CD14-positive monocyte (primary cell): Measurements from ENCODE around the gene GCDH. TPM values are rescaled to one million over a fixed set of nuclear protein-coding genes. Genes with fewer than 3 reads are reported as not detected.

ENCODE experiments used
- DNase-seq, 3 donors: peaks; one replicate each; pipeline ENCODE4 v3.0.0-alpha.2; 2011 to 2022
- H2AFZ ChIP-seq: 2 replicates; pipeline ENCODE4 v1.6.0; 2012; ENCODE audit warnings: mild to moderate bottlenecking, low read depth, low read length, inconsistent platforms; ENCODE audit not compliant: insufficient read depth, poor library complexity, severe bottlenecking
- H3K27ac ChIP-seq, 2 donors: 1 replicate in 1 of 2; 2 replicates in 1 of 2; pipeline ENCODE4 v1.5.1; 2012 to 2013; ENCODE audit warnings: low read length in 2 of 2, control low read depth in 1 of 2, inconsistent platforms in 1 of 2, low read depth in 1 of 2, mild to moderate bottlenecking in 1 of 2
- H3K27me3 ChIP-seq, 2 donors: one replicate each; pipeline versions ENCODE4 v1.6.0 to v1.6.1; 2011 to 2013; ENCODE audit warnings: low read length in 2 of 2; ENCODE audit not compliant: control insufficient read depth in 2 of 2, insufficient read depth in 2 of 2
- H3K36me3 ChIP-seq, 2 donors: replicated peaks in 1 of 2; 1 replicate in 1 of 2; 2 replicates in 1 of 2; pipeline versions ENCODE4 v1.5.1 to v1.6.1; 2012 to 2013; ENCODE audit warnings: low read length in 2 of 2, control low read depth in 1 of 2, inconsistent platforms in 1 of 2, mild to moderate bottlenecking in 1 of 2; ENCODE audit not compliant: insufficient read depth in 2 of 2, control insufficient read depth in 1 of 2
- H3K4me1 ChIP-seq, 2 donors: 1 replicate in 1 of 2; 2 replicates in 1 of 2; pipeline versions ENCODE4 v1.5.1 to v1.6.1; 2012 to 2013; ENCODE audit warnings: low read length in 2 of 2, control low read depth in 1 of 2, inconsistent platforms in 1 of 2, mild to moderate bottlenecking in 1 of 2, moderate library complexity in 1 of 2; ENCODE audit not compliant: insufficient read depth in 2 of 2, control insufficient read depth in 1 of 2
- H3K4me2 ChIP-seq: replicated peaks from 2 replicates; pipeline ENCODE3; 2012; ENCODE audit warnings: low read length, moderate library complexity, mild to moderate bottlenecking; ENCODE audit not compliant: poor library complexity, severe bottlenecking; ENCODE audit errors: extremely low read depth
- H3K4me3 ChIP-seq, 3 experiments: fragments of 200-600 bp in 1 of 3; sonication (generic) in 1 of 3; replicated peaks in 1 of 3; 1 replicate in 2 of 3; 2 replicates in 1 of 3; pipeline ENCODE4 v1.5.1; 2011 to 2013; ENCODE audit warnings: low read length in 3 of 3, mild to moderate bottlenecking in 3 of 3, control low read depth in 2 of 3, low read depth in 2 of 3, inconsistent platforms in 1 of 3, moderate library complexity in 1 of 3
- H3K79me2 ChIP-seq: 2 replicates; pipeline ENCODE4 v1.6.0; 2012; ENCODE audit warnings: mild to moderate bottlenecking, control low read depth, inconsistent platforms, low read length, moderate library complexity; ENCODE audit not compliant: insufficient read depth
- H3K9ac ChIP-seq: 2 replicates; pipeline ENCODE4 v1.6.0; 2017; ENCODE audit warnings: low read length, mild to moderate bottlenecking; ENCODE audit not compliant: insufficient read depth, poor library complexity, severe bottlenecking
- H3K9me3 ChIP-seq, 2 donors: replicated peaks in 1 of 2; 1 replicate in 1 of 2; 2 replicates in 1 of 2; pipeline versions ENCODE4 v1.5.1 to v1.6.1; 2012 to 2013; ENCODE audit warnings: low read length in 2 of 2, control low read depth in 1 of 2; ENCODE audit not compliant: control insufficient read depth in 1 of 2, insufficient read depth in 1 of 2
- H4K20me1 ChIP-seq: 2 replicates; pipeline ENCODE4 v1.6.0; 2012; ENCODE audit warnings: mild to moderate bottlenecking, low read length, control low read depth, moderate library complexity; ENCODE audit not compliant: insufficient read depth
- H3K27ac Mint-ChIP-seq, 7 donors: one replicate each; pipeline ENCODE4 v1.8.0; 2020; ENCODE audit warnings: mild to moderate bottlenecking in 7 of 7, mixed read lengths in 7 of 7, moderate library complexity in 6 of 7, inconsistent platforms in 2 of 7
- H3K27me3 Mint-ChIP-seq, 3 donors: one replicate each; pipeline ENCODE4 v1.8.0; 2021 to 2022; ENCODE audit warnings: low read depth in 3 of 3, mild to moderate bottlenecking in 3 of 3, mixed read lengths in 3 of 3, moderate library complexity in 3 of 3, inconsistent platforms in 1 of 3
- H3K36me3 Mint-ChIP-seq, 2 donors: one replicate each; pipeline ENCODE4 v1.8.0; 2020; ENCODE audit warnings: mixed read lengths in 2 of 2, inconsistent platforms in 1 of 2, mild to moderate bottlenecking in 1 of 2
- H3K4me1 Mint-ChIP-seq: one replicate; pipeline ENCODE4 v1.8.0; 2020; ENCODE audit warnings: mild to moderate bottlenecking, mixed read lengths
- H3K4me3 Mint-ChIP-seq, 2 donors: one replicate each; pipeline ENCODE4 v1.8.0; 2020; ENCODE audit warnings: mild to moderate bottlenecking in 2 of 2, mixed read lengths in 2 of 2, moderate library complexity in 1 of 2
- H3K9me3 Mint-ChIP-seq, 7 donors: one replicate each; pipeline ENCODE4 v1.8.0; 2020 to 2022; ENCODE audit warnings: mixed read lengths in 7 of 7, mild to moderate bottlenecking in 6 of 7, moderate library complexity in 6 of 7, inconsistent platforms in 2 of 7
- WGBS: methylation state at CpG from one replicate; pipeline ENCODE4 v1.1.5; 2013; ENCODE audit warnings: missing lambda C conversion rate; ENCODE audit not compliant: insufficient coverage; 5-methylcytosine and 5-hydroxymethylcytosine counted together
- intact Hi-C, 2 donors: fragments of 100-400 bp; cut with micrococcal nuclease; formaldehyde crosslinking; loops; one replicate each; pipeline versions ENCODE4 v1.15.0 to v1.15.1; 2023
- polyA plus RNA-seq, 3 donors: library from polyadenylated mRNA; depleted of rRNA in 1 of 3; unstranded in 2 of 3; stranded (reverse) in 1 of 3; fragments of 300-500 nt in 2 of 3; fragments of >200 nt in 1 of 3; fragmentation: Illumina TruSeq in 2 of 3; gene quantifications; 1 replicate in 2 of 3; 2 replicates in 1 of 3; pipeline ENCODE4 v1.2.3, GENCODE V29; 2012 to 2021
- TF ChIP-seq, protein P1 (sequence below): fragments of 200-600 bp; IDR thresholded peaks from one replicate; pipeline ENCODE4 v1.8.0; 2022; ENCODE audit warnings: antibody characterized with exemption, mild to moderate bottlenecking

The GCDH gene
- polyA plus RNA-seq, 3 donors = 7.3 to 30.5 (median 9.6) TPM

DNA sequence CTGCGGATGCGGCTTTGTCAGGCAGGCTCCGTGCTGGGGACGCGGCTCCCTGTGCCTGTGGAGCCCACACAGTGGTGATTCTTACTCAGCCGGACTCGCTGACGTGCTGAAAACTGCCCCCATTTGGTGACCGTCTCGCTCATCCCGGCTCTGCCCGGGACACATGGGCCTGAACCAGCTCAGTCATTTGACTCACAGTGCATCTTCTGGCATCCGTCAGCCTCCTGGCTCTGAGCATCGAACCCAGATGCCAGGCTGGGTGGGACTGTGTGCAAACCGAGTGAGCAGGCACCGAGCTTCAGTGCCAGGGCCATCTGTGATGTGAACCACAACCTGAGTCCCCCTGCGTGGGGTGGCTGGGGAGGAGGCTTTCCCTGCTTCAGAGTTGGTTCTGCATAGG lies 5.5 kb downstream of the GCDH start:
- Mint-ChIP-seq H3K4me3 (no peak overlapping the region), H3K9me3 (no peaks in the 10 kb centered on the region), H3K4me1 (peaks cover 8% of the 10 kb centered on the region), H3K36me3 (peaks cover 55 to 69% of the 10 kb centered on the region in 2 donors), H3K27ac (no peak overlapping the region), H3K27me3 (peaks cover 0 to 6% (median 0%) of the 10 kb centered on the region in 3 donors)
- Histone ChIP-seq H3K9me3 (no peaks in the 10 kb centered on the region), H4K20me1 (peaks cover 5% of the 10 kb centered on the region), H3K4me3 (no peak overlapping the region), H3K4me1 (peaks cover 6 to 7% of the 10 kb centered on the region in 2 donors), H3K79me2 (peaks cover 7% of the 10 kb centered on the region), H3K36me3 (peaks cover 43 to 70% of the 10 kb centered on the region in 2 donors), H3K27ac (no peak overlapping the region), H3K4me2 (no peak overlapping the region), H3K27me3 (no peaks in the 10 kb centered on the region), H3K9ac (no peak overlapping the region), H2AFZ (no peak overlapping the region)
- WGBS = 98% methylated on average over 17 of the region's 17 CpGs
- intact Hi-C loops = no loop called here
- DNase-seq = no peak
- TF ChIP-seq, protein P1, sequence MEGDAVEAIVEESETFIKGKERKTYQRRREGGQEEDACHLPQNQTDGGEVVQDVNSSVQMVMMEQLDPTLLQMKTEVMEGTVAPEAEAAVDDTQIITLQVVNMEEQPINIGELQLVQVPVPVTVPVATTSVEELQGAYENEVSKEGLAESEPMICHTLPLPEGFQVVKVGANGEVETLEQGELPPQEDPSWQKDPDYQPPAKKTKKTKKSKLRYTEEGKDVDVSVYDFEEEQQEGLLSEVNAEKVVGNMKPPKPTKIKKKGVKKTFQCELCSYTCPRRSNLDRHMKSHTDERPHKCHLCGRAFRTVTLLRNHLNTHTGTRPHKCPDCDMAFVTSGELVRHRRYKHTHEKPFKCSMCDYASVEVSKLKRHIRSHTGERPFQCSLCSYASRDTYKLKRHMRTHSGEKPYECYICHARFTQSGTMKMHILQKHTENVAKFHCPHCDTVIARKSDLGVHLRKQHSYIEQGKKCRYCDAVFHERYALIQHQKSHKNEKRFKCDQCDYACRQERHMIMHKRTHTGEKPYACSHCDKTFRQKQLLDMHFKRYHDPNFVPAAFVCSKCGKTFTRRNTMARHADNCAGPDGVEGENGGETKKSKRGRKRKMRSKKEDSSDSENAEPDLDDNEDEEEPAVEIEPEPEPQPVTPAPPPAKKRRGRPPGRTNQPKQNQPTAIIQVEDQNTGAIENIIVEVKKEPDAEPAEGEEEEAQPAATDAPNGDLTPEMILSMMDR = no peak

DNA sequence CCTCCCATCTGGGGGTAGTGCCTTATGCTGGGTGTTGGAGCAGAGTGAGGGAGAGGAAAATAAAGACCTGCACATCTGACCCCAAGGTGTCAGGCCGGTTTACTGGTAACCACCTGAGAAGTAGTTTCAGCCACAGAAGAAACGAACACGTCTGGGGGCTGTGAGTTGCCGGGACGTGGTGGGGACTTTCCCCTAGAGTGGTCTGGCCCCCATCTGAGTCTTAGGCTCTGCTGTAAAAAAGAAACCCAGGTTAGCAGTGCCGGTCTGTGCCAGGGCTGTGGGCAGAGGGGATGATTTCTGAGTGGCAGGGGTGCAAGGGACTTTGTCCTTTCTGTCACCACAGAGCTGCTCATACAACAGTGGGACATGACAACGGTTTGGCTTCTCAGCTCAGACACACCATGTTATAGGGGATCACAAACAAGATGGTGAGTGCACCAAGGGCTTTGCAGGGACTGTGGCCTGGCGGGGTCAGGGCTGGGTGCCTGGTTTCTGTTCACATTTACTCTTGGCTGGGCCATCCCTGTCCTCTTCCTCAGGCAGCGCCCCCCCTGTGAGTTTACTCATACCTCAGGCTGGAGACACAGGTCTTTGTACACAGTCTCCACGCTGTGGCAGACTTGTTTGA lies 9.0 kb downstream of the GCDH start:
- Histone ChIP-seq H3K4me3 (no peak overlapping the region), H3K9ac (no peak overlapping the region), H2AFZ (no peak overlapping the region), H4K20me1 (no peaks in the 10 kb centered on the region), H3K36me3 (peaks cover 29 to 49% of the 10 kb centered on the region in 2 donors), H3K27ac (no peak overlapping the region), H3K9me3 (no peaks in the 10 kb centered on the region), H3K4me1 (no peaks in the 10 kb centered on the region), H3K79me2 (no peaks in the 10 kb centered on the region), H3K27me3 (no peaks in the 10 kb centered on the region), H3K4me2 (no peak overlapping the region)
- 99% methylated on average over 8 of the region's 10 CpGs for WGBS
- peaks cover 0 to 3% (median 0%) of the 10 kb centered on the region in 3 donors for H3K27me3 Mint-ChIP-seq
- H3K4me3 Mint-ChIP-seq = no peak overlapping the region
- TF ChIP-seq, protein P1 = no peak
- H3K36me3 Mint-ChIP-seq = peaks cover 38 to 66% of the 10 kb centered on the region in 2 donors
- no peaks in the 10 kb centered on the region for H3K4me1 Mint-ChIP-seq
- no peak overlapping the region for H3K27ac Mint-ChIP-seq
- no peaks in the 10 kb centered on the region for H3K9me3 Mint-ChIP-seq
- no peak for DNase-seq
- intact Hi-C loops = no loop called here
